ENCODE results near the gene GRHPR.
A peak's percentile ranks its signal among the peaks of the same experiment; 100 is the strongest.
"Not testable (repeated sequence)": the region's sequence is repeated elsewhere in the genome, so short reads cannot be mapped to it uniquely, and the experiment has no call there.

GRHPR gene

GRCh38 chr9:37474438-37474837 lies 51.9 kb downstream of the GRHPR start:
- no peak overlapping the region for H3K4me3 ChIP-seq (ENCODE audit: low read length)
- H3K36me3 ChIP-seq (ENCODE audit: control insufficient read depth, low read depth, low read length), result no peaks in the 10 kb centered on the region
- H3K9me3 ChIP-seq (ENCODE audit: control insufficient read depth, low read depth, low read length), result peaks cover 6% of the 10 kb centered on the region
- no peak overlapping the region for H3K27ac ChIP-seq (ENCODE audit: low read length)
- H3K27me3 ChIP-seq (ENCODE audit: control insufficient read depth, insufficient read depth, low read length), result no peaks in the 10 kb centered on the region
- H3K9ac ChIP-seq (ENCODE audit: low read length), result no peak overlapping the region
- peaks cover 19% of the 10 kb centered on the region for H3K4me1 ChIP-seq (ENCODE audit: control insufficient read depth, low read depth, low read length)

GRCh38 chr9:37476930-37477329 lies 54.4 kb downstream of the GRHPR start:
- peaks cover 9% of the 10 kb centered on the region for H3K4me1 ChIP-seq (ENCODE audit: control insufficient read depth, low read depth, low read length)
- H3K27me3 ChIP-seq (ENCODE audit: control insufficient read depth, insufficient read depth, low read length), result no peaks in the 10 kb centered on the region
- H3K9ac ChIP-seq (ENCODE audit: low read length), result no peak overlapping the region
- H3K27ac ChIP-seq (ENCODE audit: low read length), result no peak overlapping the region
- H3K36me3 ChIP-seq (ENCODE audit: control insufficient read depth, low read depth, low read length), result no peaks in the 10 kb centered on the region
- peaks cover 6% of the 10 kb centered on the region for H3K9me3 ChIP-seq (ENCODE audit: control insufficient read depth, low read depth, low read length)
- H3K4me3 ChIP-seq (ENCODE audit: low read length), result no peak overlapping the region

GRCh38 chr9:37477443-37477842 lies 54.9 kb downstream of the GRHPR start:
- not testable (repeated sequence) for H3K36me3 ChIP-seq (ENCODE audit: control insufficient read depth, low read depth, low read length); H3K27ac ChIP-seq (ENCODE audit: low read length)

GRCh38 chr9:37477987-37478619 lies 55.6 kb downstream of the GRHPR start:
- not testable (repeated sequence) for H3K4me1 ChIP-seq (ENCODE audit: control insufficient read depth, low read depth, low read length); H3K9ac ChIP-seq (ENCODE audit: low read length); H3K36me3 ChIP-seq (ENCODE audit: control insufficient read depth, low read depth, low read length); H3K27ac ChIP-seq (ENCODE audit: low read length); H3K9me3 ChIP-seq (ENCODE audit: control insufficient read depth, low read depth, low read length); H3K4me3 ChIP-seq (ENCODE audit: low read length); H3K27me3 ChIP-seq (ENCODE audit: control insufficient read depth, insufficient read depth, low read length)

More at GRCh38 chr9:37477443-37477842, 54.9 kb downstream of the GRHPR start:
- H3K27me3 ChIP-seq (ENCODE audit: control insufficient read depth, insufficient read depth, low read length); H3K9me3 ChIP-seq (ENCODE audit: control insufficient read depth, low read depth, low read length); H3K9ac ChIP-seq (ENCODE audit: low read length); H3K4me3 ChIP-seq (ENCODE audit: low read length); H3K4me1 ChIP-seq (ENCODE audit: control insufficient read depth, low read depth, low read length): not testable (repeated sequence)

GRCh38 chr9:37480759-37481158 lies 58.3 kb downstream of the GRHPR start:
- H3K27ac ChIP-seq (ENCODE audit: low read length), result no peak overlapping the region
- no peaks in the 10 kb centered on the region for H3K4me1 ChIP-seq (ENCODE audit: control insufficient read depth, low read depth, low read length)

GRCh38 chr9:37485389-37486255 lies 63.1 kb downstream of the GRHPR start, which contains the start of gene POLR1E:
Gene POLR1E (plus strand): TSS chr9:37485948. CDS start chr9:37486048, 100 bp downstream.
- Histone ChIP-seq H3K9me3 (ENCODE audit: control insufficient read depth, low read depth, low read length) (no peaks in the 10 kb centered on the region), H3K27ac (ENCODE audit: low read length) (peak within 1 kb of the TSS; percentile 1), H3K27me3 (ENCODE audit: control insufficient read depth, insufficient read depth, low read length) (no peaks in the 10 kb centered on the region), H3K9ac (ENCODE audit: low read length) (peak within 1 kb of the TSS; percentile 67), H3K4me3 (ENCODE audit: low read length) (peak within 1 kb of the TSS; percentile 95), H3K36me3 (ENCODE audit: control insufficient read depth, low read depth, low read length) (peaks cover 7% of the 10 kb centered on the region), H3K4me1 (ENCODE audit: control insufficient read depth, low read depth, low read length) (peaks cover 7% of the 10 kb centered on the region)

More at GRCh38 chr9:37480759-37481158, 58.3 kb downstream of the GRHPR start:
- Histone ChIP-seq H3K9me3 (ENCODE audit: control insufficient read depth, low read depth, low read length) (no peaks in the 10 kb centered on the region), H3K27me3 (ENCODE audit: control insufficient read depth, insufficient read depth, low read length) (no peaks in the 10 kb centered on the region), H3K36me3 (ENCODE audit: control insufficient read depth, low read depth, low read length) (no peaks in the 10 kb centered on the region), H3K4me3 (ENCODE audit: low read length) (no peak overlapping the region), H3K9ac (ENCODE audit: low read length) (no peak overlapping the region)

GRCh38 chr9:37486256-37486615 lies 63.7 kb downstream of the GRHPR start:
- Histone ChIP-seq H3K4me1 (ENCODE audit: control insufficient read depth, low read depth, low read length) (peaks cover 7% of the 10 kb centered on the region), H3K27ac (ENCODE audit: low read length) (no peak overlapping the region), H3K4me3 (ENCODE audit: low read length) (peak overlapping the region; percentile 95), H3K36me3 (ENCODE audit: control insufficient read depth, low read depth, low read length) (peaks cover 13% of the 10 kb centered on the region), H3K9ac (ENCODE audit: low read length) (peak overlapping the region; percentile 67), H3K27me3 (ENCODE audit: control insufficient read depth, insufficient read depth, low read length) (no peaks in the 10 kb centered on the region), H3K9me3 (ENCODE audit: control insufficient read depth, low read depth, low read length) (no peaks in the 10 kb centered on the region)

Measured in iPS-18a (cell line).